GM12892 (cell line): Measurements from ENCODE around the gene RAP1B.
"Not testable (repeated sequence)": the region's sequence is repeated elsewhere in the genome, so short reads cannot be mapped to it uniquely, and the experiment has no call there.

Experiments used
- POLR2A ChIP-seq: IDR thresholded peaks from 2 replicates; pipeline ENCODE4 v1.6.1; 2011; ENCODE audit warnings: low read depth, low read length, control low read depth
- POLR2AphosphoS5 ChIP-seq: IDR thresholded peaks from 2 replicates; pipeline ENCODE4 v1.6.1; 2011; ENCODE audit warnings: low read depth, low read length, control low read depth

GRCh38 chr12:68637439-68637838 is 26.7 kb downstream of the RAP1B start:
- not testable (repeated sequence) for TF ChIP-seq POLR2A, POLR2AphosphoS5
